Activated CD4-positive, alpha-beta T cell treated with anti-CD3 and anti-CD28 coated beads for 24 hours (primary cell): ENCODE data around the gene PSMC3IP.
"Not testable (repeated sequence)": the region's sequence is repeated elsewhere in the genome, so short reads cannot be mapped to it uniquely, and the experiment has no call there.

ENCODE experiments used
- DNase-seq, 2 donors: peaks; one replicate each; pipeline ENCODE4 v3.0.0-alpha.2; 2020; ENCODE audit warnings: low read depth in 2 of 2

The PSMC3IP gene

GRCh38 chr17:42577532-42578281 is at the start of gene PSMC3IP:
TSS of gene PSMC3IP (minus strand) at chr17:42577729. CDS start at chr17:42577686, 43 bp downstream.
- DNase-seq, result peak; percentile 91 to 96

GRCh38 chr17:42623732-42624596 is 46.4 kb upstream of the PSMC3IP start:
- DNase-seq, result no peak

- no peak for DNase-seq
Measured at GRCh38 chr17:42623271-42623670, 45.7 kb upstream of the PSMC3IP start.

GRCh38 chr17:42621987-42622386 is 44.5 kb upstream of the PSMC3IP start:
- not testable (repeated sequence) for DNase-seq

GRCh38 chr17:42618442-42619150 is 41.1 kb upstream of the PSMC3IP start:
- DNase-seq, result no peak

GRCh38 chr17:42617956-42618431 is 40.5 kb upstream of the PSMC3IP start:
- no peak for DNase-seq

GRCh38 chr17:42613699-42614295 is 36.3 kb upstream of the PSMC3IP start:
- DNase-seq, result no peak

GRCh38 chr17:42612013-42612412 is 34.5 kb upstream of the PSMC3IP start:
- no peak for DNase-seq

GRCh38 chr17:42609814-42610801 is 32.6 kb upstream of the PSMC3IP start:
- peak; percentile 3 to 10 for DNase-seq

- peak; percentile 98 for DNase-seq
Measured at GRCh38 chr17:42609182-42609813, 31.8 kb upstream of the PSMC3IP start, which contains the start of the genes RETREG3 and TUBG1. TSS of gene RETREG3 (minus strand) at chr17:42609374. CDS start at chr17:42609324, 50 bp downstream. TSS of gene TUBG1 (plus strand) at chr17:42609683. CDS start at chr17:42609738, 55 bp downstream.

- DNase-seq, result peak in 1 of 2 donors; percentile 13
Measured at GRCh38 chr17:42608305-42609181, 31.0 kb upstream of the PSMC3IP start.

GRCh38 chr17:42607769-42608168 is 30.2 kb upstream of the PSMC3IP start:
- DNase-seq, result no peak

GRCh38 chr17:42603318-42603717 is 25.8 kb upstream of the PSMC3IP start:
- no peak for DNase-seq

GRCh38 chr17:42598905-42599304 is 21.4 kb upstream of the PSMC3IP start:
- no peak for DNase-seq

GRCh38 chr17:42596386-42596785 is 18.9 kb upstream of the PSMC3IP start:
- DNase-seq, result no peak

- no peak for DNase-seq
Measured at GRCh38 chr17:42591411-42591810, 13.9 kb upstream of the PSMC3IP start.

- no peak for DNase-seq
Measured at GRCh38 chr17:42590886-42591285, 13.4 kb upstream of the PSMC3IP start.

- DNase-seq, result no peak
Measured at GRCh38 chr17:42586514-42587230, 9.1 kb upstream of the PSMC3IP start.
